ENCODE data around the gene IYD.
"Not testable (repeated sequence)": the region's sequence is repeated elsewhere in the genome, so short reads cannot be mapped to it uniquely, and the experiment has no call there.

Gene IYD

GRCh38 chr6:150372051-150372450, 3.2 kb downstream of the IYD start:
- no peak overlapping the region for H3K4me3 ChIP-seq (replicated peaks; ENCODE audit: low read depth, low read length)
- TF ChIP-seq, protein P1, sequence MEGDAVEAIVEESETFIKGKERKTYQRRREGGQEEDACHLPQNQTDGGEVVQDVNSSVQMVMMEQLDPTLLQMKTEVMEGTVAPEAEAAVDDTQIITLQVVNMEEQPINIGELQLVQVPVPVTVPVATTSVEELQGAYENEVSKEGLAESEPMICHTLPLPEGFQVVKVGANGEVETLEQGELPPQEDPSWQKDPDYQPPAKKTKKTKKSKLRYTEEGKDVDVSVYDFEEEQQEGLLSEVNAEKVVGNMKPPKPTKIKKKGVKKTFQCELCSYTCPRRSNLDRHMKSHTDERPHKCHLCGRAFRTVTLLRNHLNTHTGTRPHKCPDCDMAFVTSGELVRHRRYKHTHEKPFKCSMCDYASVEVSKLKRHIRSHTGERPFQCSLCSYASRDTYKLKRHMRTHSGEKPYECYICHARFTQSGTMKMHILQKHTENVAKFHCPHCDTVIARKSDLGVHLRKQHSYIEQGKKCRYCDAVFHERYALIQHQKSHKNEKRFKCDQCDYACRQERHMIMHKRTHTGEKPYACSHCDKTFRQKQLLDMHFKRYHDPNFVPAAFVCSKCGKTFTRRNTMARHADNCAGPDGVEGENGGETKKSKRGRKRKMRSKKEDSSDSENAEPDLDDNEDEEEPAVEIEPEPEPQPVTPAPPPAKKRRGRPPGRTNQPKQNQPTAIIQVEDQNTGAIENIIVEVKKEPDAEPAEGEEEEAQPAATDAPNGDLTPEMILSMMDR (IDR thresholded peaks at IDR 0.05; ENCODE audit: low read depth, low read length, missing control alignments), result no peak
- DNase-seq (ENCODE audit: extremely low read depth, low read depth), result no peak

DNA sequence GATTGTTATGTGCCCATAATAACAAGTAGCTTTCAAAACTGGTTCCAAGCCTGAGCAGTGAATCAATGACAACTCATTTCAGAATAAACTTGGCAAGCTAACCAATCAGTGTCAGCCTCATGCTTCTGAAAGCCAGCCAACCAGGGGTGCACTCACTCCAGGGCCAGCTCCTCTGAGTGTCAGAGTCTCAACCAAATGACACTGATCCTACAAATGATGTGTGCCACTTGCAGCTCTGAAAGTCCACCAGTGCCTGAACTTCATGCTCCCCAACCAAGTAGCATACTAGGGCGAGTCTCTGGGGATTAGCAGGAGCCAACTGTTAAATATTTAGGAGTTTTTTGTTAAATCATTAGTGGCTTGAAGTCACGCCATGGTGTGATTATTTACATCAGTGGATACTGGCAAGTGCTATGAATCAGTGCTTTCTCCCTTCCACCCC, 4.5 kb downstream of the IYD start:
- DNase-seq (ENCODE audit: extremely low read depth, low read depth), result no peak
- no peak overlapping the region for H3K4me3 ChIP-seq (replicated peaks; ENCODE audit: low read depth, low read length)
- TF ChIP-seq, protein P1 (IDR thresholded peaks at IDR 0.05; ENCODE audit: low read depth, low read length, missing control alignments), result no peak

DNA sequence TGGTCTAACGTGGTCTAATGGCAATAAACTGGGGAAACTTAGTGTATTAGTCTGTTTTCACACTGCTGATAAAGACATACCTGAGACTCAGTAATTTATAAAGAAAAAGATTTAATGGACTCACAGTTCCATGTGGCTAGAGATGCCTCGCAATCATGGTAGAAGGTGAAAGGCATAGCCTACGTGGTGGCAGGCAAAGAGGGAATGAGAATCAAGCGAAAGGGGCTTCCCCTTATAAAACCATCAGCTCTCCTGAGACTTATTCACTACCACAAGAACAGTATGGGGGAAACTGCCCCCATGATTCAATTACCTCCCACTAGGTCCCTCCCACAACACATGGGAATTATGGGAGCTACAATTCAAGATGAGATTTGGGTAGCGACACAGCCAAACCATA, 5.5 kb downstream of the IYD start:
- DNase-seq (ENCODE audit: extremely low read depth, low read depth); H3K4me3 ChIP-seq (replicated peaks; ENCODE audit: low read depth, low read length): not testable (repeated sequence)

GRCh38 chr6:150377211-150377781, 8.5 kb downstream of the IYD start:
- no peak overlapping the region for H3K4me3 ChIP-seq (replicated peaks; ENCODE audit: low read depth, low read length)
- TF ChIP-seq, protein P1 (IDR thresholded peaks at IDR 0.05; ENCODE audit: low read depth, low read length, missing control alignments), result no peak
- DNase-seq (ENCODE audit: extremely low read depth, low read depth), result no peak

DNA sequence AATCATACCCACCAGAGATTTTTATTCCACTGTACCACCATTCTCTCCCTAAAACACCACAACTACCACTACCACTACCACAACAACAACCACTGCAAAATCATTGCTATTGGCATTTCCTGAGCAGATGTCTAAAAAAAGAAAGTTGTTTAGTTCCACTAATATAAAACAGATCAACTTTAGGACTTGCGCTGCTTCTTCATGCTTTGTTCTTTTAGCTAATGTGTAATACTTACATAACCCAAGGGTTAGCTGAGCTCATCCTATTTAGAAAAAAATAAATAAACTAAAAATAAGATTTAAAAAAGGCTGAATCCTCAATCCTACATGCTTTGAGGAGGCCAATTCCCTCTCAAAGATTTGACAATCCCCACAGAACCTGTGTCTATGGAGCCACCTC, 11.4 kb downstream of the IYD start:
- TF ChIP-seq, protein P1 (IDR thresholded peaks at IDR 0.05; ENCODE audit: low read depth, low read length, missing control alignments), result no peak
- peak; percentile 17 for DNase-seq (ENCODE audit: extremely low read depth, low read depth)
- H3K4me3 ChIP-seq (replicated peaks; ENCODE audit: low read depth, low read length), result no peak overlapping the region

- H3K4me3 ChIP-seq (replicated peaks; ENCODE audit: low read depth, low read length), result no peak overlapping the region
- no peak for DNase-seq (ENCODE audit: extremely low read depth, low read depth)
- TF ChIP-seq, protein P1 (IDR thresholded peaks at IDR 0.05; ENCODE audit: low read depth, low read length, missing control alignments), result no peak
Measured at GRCh38 chr6:150382171-150382570, 13.4 kb downstream of the IYD start.

DNA sequence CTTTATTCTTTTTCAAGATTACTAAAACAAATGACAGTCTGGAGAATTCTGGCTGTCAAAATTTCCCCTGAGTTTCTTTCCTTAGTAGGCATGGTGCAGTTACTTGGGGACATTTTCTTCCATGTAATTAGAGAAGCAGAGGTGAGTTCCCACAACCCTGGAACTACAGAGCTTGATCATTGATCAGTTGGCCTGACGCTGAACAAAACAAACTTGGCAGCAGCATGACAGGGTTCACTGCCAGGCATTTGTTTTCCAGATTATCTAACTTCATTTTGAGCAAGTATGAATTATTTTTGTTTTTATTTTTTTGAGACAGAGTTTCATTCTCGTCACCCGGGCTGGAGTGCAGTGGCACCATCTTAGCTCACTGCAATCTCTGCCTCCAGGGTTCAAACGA, 22.6 kb downstream of the IYD start:
- TF ChIP-seq, protein P1 (IDR thresholded peaks at IDR 0.05; ENCODE audit: low read depth, low read length, missing control alignments), result no peak
- H3K4me3 ChIP-seq (replicated peaks; ENCODE audit: low read depth, low read length), result no peak overlapping the region
- no peak for DNase-seq (ENCODE audit: extremely low read depth, low read depth)
